ENCODE measurements around the gene ANKRD24. TPM values are rescaled to one million over a fixed set of nuclear protein-coding genes. Genes with fewer than 3 reads are reported as not detected.

The ANKRD24 gene
- total and polyA plus RNA-seq, 3 donors from 2014 or later = 16.5 to 21.1 (median 20.4) TPM

GRCh38 chr19:4177146-4177545 lies 5.3 kb upstream of the ANKRD24 start:
- Histone ChIP-seq H3K4me3 (no peak overlapping the region), H3K36me3 (ENCODE audit: low read depth, missing control alignments) (no peaks in the 10 kb centered on the region), H3K27ac (no peak overlapping the region), H3K27me3 (no peaks in the 10 kb centered on the region), H3K9me3 (no peaks in the 10 kb centered on the region), H3K4me1 (peaks cover 9% of the 10 kb centered on the region)
- intact Hi-C loops (cut with DNase I; ENCODE audit: low total_unique reads) = no loop called here
- WGBS, 2 donors = 94 to 97% methylated on average over 5 of the region's 5 CpGs
- DNase-seq = no peak
- TF ChIP-seq POLR2A (IDR thresholded peaks at IDR 0.05) = no peak
- TF ChIP-seq, protein P1, sequence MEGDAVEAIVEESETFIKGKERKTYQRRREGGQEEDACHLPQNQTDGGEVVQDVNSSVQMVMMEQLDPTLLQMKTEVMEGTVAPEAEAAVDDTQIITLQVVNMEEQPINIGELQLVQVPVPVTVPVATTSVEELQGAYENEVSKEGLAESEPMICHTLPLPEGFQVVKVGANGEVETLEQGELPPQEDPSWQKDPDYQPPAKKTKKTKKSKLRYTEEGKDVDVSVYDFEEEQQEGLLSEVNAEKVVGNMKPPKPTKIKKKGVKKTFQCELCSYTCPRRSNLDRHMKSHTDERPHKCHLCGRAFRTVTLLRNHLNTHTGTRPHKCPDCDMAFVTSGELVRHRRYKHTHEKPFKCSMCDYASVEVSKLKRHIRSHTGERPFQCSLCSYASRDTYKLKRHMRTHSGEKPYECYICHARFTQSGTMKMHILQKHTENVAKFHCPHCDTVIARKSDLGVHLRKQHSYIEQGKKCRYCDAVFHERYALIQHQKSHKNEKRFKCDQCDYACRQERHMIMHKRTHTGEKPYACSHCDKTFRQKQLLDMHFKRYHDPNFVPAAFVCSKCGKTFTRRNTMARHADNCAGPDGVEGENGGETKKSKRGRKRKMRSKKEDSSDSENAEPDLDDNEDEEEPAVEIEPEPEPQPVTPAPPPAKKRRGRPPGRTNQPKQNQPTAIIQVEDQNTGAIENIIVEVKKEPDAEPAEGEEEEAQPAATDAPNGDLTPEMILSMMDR (IDR thresholded peaks at IDR 0.05) = no peak

- intact Hi-C loops (cut with DNase I; ENCODE audit: low total_unique reads) = no loop called here
- Histone ChIP-seq H3K27me3 (no peaks in the 10 kb centered on the region), H3K36me3 (ENCODE audit: low read depth, missing control alignments) (no peaks in the 10 kb centered on the region), H3K4me1 (peaks cover 9% of the 10 kb centered on the region), H3K4me3 (no peak overlapping the region), H3K9me3 (no peaks in the 10 kb centered on the region), H3K27ac (no peak overlapping the region)
- no peak for DNase-seq
- TF ChIP-seq, protein P1 (IDR thresholded peaks at IDR 0.05) = no peak
- 85 to 89% methylated on average over 18 of the region's 18 CpGs for WGBS, 2 donors
Observed at GRCh38 chr19:4178990-4179389, 3.5 kb upstream of the ANKRD24 start.

GRCh38 chr19:4181053-4181508 lies 1.4 kb upstream of the ANKRD24 start:
- Histone ChIP-seq H3K4me3 (no peak overlapping the region), H3K9me3 (no peaks in the 10 kb centered on the region), H3K4me1 (peaks cover 9% of the 10 kb centered on the region), H3K36me3 (ENCODE audit: low read depth, missing control alignments) (no peaks in the 10 kb centered on the region), H3K27me3 (no peaks in the 10 kb centered on the region), H3K27ac (no peak overlapping the region)
- TF ChIP-seq, protein P1 (IDR thresholded peaks at IDR 0.05) = no peak
- TF ChIP-seq POLR2A (IDR thresholded peaks at IDR 0.05) = no peak
- DNase-seq = no peak
- WGBS, 2 donors = 69 to 80% methylated on average over 2 of the region's 2 CpGs
- intact Hi-C loops (cut with DNase I; ENCODE audit: low total_unique reads) = no loop called here

DNA sequence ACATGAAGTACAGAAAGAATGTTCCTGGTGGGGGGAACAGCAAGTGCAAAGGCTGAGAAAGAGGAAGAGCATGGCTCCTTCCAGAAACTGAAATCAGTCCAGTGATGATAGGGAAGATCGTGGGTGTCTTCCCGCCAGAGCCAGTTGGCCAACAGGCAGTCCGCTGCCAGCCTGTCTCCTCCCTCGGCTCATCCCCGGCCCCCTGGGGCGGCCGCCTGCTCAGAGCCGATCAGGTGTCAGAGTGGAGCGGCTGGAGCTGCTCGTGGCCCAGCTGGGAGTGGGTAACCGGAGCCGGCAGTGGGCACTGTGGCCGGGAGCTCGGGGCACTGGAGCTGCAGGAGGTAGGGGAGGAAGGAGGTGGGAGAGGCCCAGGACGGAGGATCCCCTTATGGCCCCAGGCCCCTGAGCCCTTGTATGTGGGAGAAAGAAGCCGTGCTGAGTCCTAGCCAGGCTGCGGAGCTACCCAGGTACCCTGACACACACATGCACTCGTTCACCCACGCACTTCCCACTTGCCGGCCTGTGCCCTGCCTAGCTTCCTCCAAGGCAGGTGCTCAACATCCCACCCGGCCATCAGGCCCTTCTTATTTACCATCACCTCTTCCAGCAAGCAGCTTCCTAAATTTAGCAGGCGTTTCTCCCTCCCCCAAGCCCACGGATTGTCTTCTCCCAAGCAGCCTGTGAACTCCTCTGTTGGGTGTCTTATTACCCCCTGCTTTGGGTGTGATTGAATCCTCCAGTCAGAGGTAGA lies 1.7 kb downstream of the ANKRD24 start:
- no peak overlapping the region for H3K27ac ChIP-seq
- H3K36me3 ChIP-seq (ENCODE audit: low read depth, missing control alignments) = no peaks in the 10 kb centered on the region
- 34 to 64% methylated on average over 23 of the region's 23 CpGs for WGBS, 2 donors
- H3K9me3 ChIP-seq = no peaks in the 10 kb centered on the region
- peaks cover 9% of the 10 kb centered on the region for H3K4me1 ChIP-seq
- DNase-seq = no peak
- no peak overlapping the region for H3K4me3 ChIP-seq
- no peaks in the 10 kb centered on the region for H3K27me3 ChIP-seq
- TF ChIP-seq, protein P1 (IDR thresholded peaks at IDR 0.05) = no peak
- TF ChIP-seq POLR2A (IDR thresholded peaks at IDR 0.05) = no peak
- intact Hi-C loops (cut with DNase I; ENCODE audit: low total_unique reads) = no loop called here

Data from testis (tissue), 3 donors.